ENCODE measurements around the gene TMEM52. TPM values are rescaled to one million over a fixed set of nuclear protein-coding genes. Genes with fewer than 3 reads are reported as not detected.

TMEM52 gene
- total and polyA plus RNA-seq, 2 donors (not counting 3 experiments of a cell fraction or from before 2014, with no cell fraction given): 1.6 to 1.7 TPM

- no TSS peak for BruUV-seq (replicated peaks)
- Histone ChIP-seq H3K4me2 (ENCODE audit: insufficient read depth, low read length) (no peak overlapping the region), H3K27me3 (ENCODE audit: control insufficient read depth in 2 of 2, insufficient read depth in 2 of 2, low read length in 2 of 2) (no peaks in the 10 kb centered on the region), H2AFZ (ENCODE audit: low read depth, low read length) (no peak overlapping the region), H3K9ac (replicated peaks; ENCODE audit: extremely low read depth, insufficient read depth, low read length) (no peak overlapping the region), H3K9me1 (replicated peaks; ENCODE audit: control insufficient read depth, extremely low read depth, insufficient read depth, low read length) (no peaks in the 10 kb centered on the region), H3K9me3 (replicated peaks; ENCODE audit: control insufficient read depth, insufficient read depth, low read length) (no peaks in the 10 kb centered on the region), H3K27ac (ENCODE audit: insufficient read depth, low read depth, low read length) (no peak overlapping the region), H3K4me3 (replicated peaks in 1 of 3; ENCODE audit: insufficient read depth in 1 of 3, low read depth in 1 of 3, low read length in 3 of 3) (no peak overlapping the region), H4K20me1 (replicated peaks; ENCODE audit: control insufficient read depth, extremely low read depth, insufficient read depth, low read length) (no peaks in the 10 kb centered on the region), H3K4me1 (ENCODE audit: control insufficient read depth, extremely low read depth, insufficient read depth, low read length) (peaks cover 11% of the 10 kb centered on the region), H3K36me3 (ENCODE audit: control insufficient read depth in 2 of 2, extremely low read depth in 1 of 2, insufficient read depth in 2 of 2, low read length in 2 of 2) (no peaks in the 10 kb centered on the region), H3K79me2 (ENCODE audit: control insufficient read depth, insufficient read depth, low read length) (peaks cover 3% of the 10 kb centered on the region)
- no peak for TF ChIP-seq EZH2 (IDR thresholded peaks at IDR 0.05; ENCODE audit: borderline replicate concordance, low read depth, low read length, severe bottlenecking)
- TF ChIP-seq, protein P1, sequence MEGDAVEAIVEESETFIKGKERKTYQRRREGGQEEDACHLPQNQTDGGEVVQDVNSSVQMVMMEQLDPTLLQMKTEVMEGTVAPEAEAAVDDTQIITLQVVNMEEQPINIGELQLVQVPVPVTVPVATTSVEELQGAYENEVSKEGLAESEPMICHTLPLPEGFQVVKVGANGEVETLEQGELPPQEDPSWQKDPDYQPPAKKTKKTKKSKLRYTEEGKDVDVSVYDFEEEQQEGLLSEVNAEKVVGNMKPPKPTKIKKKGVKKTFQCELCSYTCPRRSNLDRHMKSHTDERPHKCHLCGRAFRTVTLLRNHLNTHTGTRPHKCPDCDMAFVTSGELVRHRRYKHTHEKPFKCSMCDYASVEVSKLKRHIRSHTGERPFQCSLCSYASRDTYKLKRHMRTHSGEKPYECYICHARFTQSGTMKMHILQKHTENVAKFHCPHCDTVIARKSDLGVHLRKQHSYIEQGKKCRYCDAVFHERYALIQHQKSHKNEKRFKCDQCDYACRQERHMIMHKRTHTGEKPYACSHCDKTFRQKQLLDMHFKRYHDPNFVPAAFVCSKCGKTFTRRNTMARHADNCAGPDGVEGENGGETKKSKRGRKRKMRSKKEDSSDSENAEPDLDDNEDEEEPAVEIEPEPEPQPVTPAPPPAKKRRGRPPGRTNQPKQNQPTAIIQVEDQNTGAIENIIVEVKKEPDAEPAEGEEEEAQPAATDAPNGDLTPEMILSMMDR (IDR thresholded peaks at IDR 0.05; ENCODE audit: extremely low read depth in 1 of 2, insufficient read depth in 1 of 2, low read depth in 1 of 2, low read length in 2 of 2): no peak
- TF ChIP-seq GATA2 (IDR thresholded peaks at IDR 0.05; ENCODE audit: insufficient read depth, insufficient read length, low read depth, low read length): no peak
- no peak for TF ChIP-seq JUN (IDR thresholded peaks at IDR 0.05; ENCODE audit: borderline replicate concordance, insufficient read depth, insufficient read length, low read depth)
- TF ChIP-seq POLR2A (IDR thresholded peaks at IDR 0.05; ENCODE audit: low read depth, low read length): no peak
- no peak for TF ChIP-seq MYC (IDR thresholded peaks at IDR 0.05; ENCODE audit: low read depth, low read length)
- TF ChIP-seq, protein P2, sequence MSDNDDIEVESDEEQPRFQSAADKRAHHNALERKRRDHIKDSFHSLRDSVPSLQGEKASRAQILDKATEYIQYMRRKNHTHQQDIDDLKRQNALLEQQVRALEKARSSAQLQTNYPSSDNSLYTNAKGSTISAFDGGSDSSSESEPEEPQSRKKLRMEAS (IDR thresholded peaks at IDR 0.05; ENCODE audit: insufficient read depth, insufficient read length): no peak
- TF ChIP-seq POLR2AphosphoS5 (IDR thresholded peaks at IDR 0.05; ENCODE audit: insufficient read depth, low read depth, low read length): no peak
- TF ChIP-seq FOS (IDR thresholded peaks at IDR 0.05; ENCODE audit: borderline replicate concordance, insufficient read depth, low read length): no peak
- FAIRE-seq (no peak), DNase-seq (ENCODE audit: low read depth, low spot score) (no peak)
- ChIA-PET POLR2A (no interaction called here), CTCF (interaction anchor here (2.0 to 2.4 kb wide), 3 partner anchors 11 to 98 kb away, joined by 7 to 26 read pairs (median 15); no protein-coding TSS in a partner anchor)
- dilution Hi-C loops (cut with MboI; ENCODE audit: extremely low pct_ligation_motif_present, low sequenced_read_pairs): no loop called here
- intact Hi-C loops (cut with micrococcal nuclease): loop anchor here (2.0 to 5.0 kb wide), 2 partner anchors 60 to 80 kb away; no protein-coding TSS in a partner anchor
Observed at GRCh38 chr1:1907098-1907736, 11.9 kb downstream of the TMEM52 start.
